NB4 (cell line): ENCODE results near the gene JDP2.
"Not testable (repeated sequence)": the region's sequence is repeated elsewhere in the genome, so short reads cannot be mapped to it uniquely, and the experiment has no call there.

Experiments used
- DNase-seq: peaks from one replicate; pipeline ENCODE4 v3.0.0; 2010; ENCODE audit warnings: low read depth
- H3K4me3 ChIP-seq: one replicate; pipeline ENCODE4 v1.5.1; 2011; ENCODE audit warnings: mild to moderate bottlenecking, low read depth, low read length, moderate library complexity
- MYC ChIP-seq: IDR thresholded peaks from 2 replicates; pipeline ENCODE4 v1.6.1; 2011; ENCODE audit warnings: low read depth, low read length
- POLR2A ChIP-seq: IDR thresholded peaks from 2 replicates; pipeline ENCODE4 v1.6.1; 2011; ENCODE audit warnings: mild to moderate bottlenecking; ENCODE audit not compliant: insufficient read length; ENCODE audit errors: extremely low read depth
- TF ChIP-seq, protein P1 (sequence below): IDR thresholded peaks from one replicate; pipeline ENCODE4 v1.5.1; 2012; ENCODE audit warnings: low read depth, low read length
- TF ChIP-seq, protein P2 (sequence below): IDR thresholded peaks from 2 replicates; pipeline ENCODE4 v1.6.1; 2011; ENCODE audit warnings: low read depth, low read length

The JDP2 gene, protein sequence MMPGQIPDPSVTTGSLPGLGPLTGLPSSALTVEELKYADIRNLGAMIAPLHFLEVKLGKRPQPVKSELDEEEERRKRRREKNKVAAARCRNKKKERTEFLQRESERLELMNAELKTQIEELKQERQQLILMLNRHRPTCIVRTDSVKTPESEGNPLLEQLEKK

DNA sequence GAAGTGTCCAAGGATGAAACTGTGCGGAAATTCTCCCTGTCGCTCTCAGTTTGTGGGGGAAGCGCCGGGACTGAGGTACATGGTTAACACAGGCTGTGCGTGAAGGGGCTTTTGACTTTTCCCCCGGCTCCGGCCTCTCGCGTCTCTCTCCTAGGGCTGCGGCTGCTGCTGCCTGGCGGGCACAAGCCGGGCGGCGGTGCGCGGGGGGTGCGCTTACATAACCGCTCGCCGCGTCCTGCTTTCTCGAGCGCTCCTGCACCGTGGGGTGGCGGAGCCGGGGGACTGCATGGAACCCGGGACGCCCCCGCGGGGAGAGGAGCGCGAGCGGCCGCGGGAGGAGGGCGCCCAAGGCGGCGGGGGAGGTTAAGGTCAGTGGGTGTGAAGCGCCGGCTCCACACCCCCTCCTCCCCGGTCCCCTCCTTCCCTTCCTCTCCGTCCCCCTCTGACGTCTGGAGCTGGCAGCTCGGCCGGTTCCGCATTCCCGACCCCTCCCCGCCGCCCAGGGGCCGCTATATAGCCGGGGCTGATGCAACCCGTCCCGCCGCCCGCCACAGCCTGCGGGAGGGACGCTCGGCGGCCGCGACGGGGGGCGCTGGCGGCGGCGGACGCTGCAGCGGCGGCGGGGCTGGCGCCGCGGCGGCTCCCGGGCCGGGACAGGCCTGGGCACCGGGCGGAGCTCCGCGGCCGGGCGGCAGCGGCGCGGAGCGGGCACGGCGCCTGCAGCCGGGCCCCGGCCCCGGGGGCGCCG, at the start of gene JDP2:
Gene JDP2, plus strand, starts transcription at position 541 of the 748 bp plus-strand sequence. CDS start 9,899 bp downstream, outside the sequence.
- TF ChIP-seq MYC (no peak; the same call in 1 of the 2 replicates), POLR2A (no peak)
- TF ChIP-seq, protein P1, sequence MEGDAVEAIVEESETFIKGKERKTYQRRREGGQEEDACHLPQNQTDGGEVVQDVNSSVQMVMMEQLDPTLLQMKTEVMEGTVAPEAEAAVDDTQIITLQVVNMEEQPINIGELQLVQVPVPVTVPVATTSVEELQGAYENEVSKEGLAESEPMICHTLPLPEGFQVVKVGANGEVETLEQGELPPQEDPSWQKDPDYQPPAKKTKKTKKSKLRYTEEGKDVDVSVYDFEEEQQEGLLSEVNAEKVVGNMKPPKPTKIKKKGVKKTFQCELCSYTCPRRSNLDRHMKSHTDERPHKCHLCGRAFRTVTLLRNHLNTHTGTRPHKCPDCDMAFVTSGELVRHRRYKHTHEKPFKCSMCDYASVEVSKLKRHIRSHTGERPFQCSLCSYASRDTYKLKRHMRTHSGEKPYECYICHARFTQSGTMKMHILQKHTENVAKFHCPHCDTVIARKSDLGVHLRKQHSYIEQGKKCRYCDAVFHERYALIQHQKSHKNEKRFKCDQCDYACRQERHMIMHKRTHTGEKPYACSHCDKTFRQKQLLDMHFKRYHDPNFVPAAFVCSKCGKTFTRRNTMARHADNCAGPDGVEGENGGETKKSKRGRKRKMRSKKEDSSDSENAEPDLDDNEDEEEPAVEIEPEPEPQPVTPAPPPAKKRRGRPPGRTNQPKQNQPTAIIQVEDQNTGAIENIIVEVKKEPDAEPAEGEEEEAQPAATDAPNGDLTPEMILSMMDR, result no peak
- TF ChIP-seq, protein P2, sequence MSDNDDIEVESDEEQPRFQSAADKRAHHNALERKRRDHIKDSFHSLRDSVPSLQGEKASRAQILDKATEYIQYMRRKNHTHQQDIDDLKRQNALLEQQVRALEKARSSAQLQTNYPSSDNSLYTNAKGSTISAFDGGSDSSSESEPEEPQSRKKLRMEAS, result no peak
- DNase-seq, result peak; percentile 92
- H3K4me3 ChIP-seq, result peak within 1 kb of the TSS; percentile 65

DNA sequence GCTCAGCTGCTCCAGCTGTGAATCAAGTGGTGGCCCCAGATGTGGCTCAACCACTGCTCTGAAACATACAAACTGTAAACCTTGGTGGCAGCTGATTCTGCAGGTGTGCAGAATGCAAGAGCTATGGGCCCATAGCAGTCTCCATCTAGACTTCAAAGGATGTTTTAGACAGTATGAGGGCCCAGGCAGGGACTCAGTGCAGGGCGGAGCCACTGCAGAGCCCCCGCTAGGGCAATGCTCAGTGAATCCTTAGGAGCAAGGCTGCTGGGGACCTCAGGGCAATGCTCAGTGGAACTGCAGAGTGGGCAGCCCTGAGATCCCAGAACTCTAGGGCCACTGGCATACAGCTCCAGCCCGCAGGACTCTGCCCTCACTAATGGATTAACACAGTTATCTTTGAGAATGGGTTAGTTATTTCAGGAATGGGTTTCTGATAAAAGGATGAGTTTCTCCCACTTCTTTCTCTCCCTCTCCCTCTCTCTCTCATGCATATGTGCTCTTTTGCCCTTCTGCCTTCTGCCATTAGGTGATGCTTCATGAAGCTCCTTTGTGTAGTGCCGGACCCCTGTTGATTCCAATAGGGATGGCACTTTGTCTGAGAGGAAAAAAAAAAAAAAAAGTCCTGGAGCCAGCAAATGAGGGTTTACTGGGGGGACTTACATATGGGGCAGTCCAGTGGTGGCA, 48.4 kb upstream of the JDP2 start:
- TF ChIP-seq, protein P1, result no peak
- TF ChIP-seq, protein P2, result no peak
- TF ChIP-seq POLR2A (no peak), MYC (no peak)
- no peak overlapping the region for H3K4me3 ChIP-seq
- DNase-seq, result no peak

DNA sequence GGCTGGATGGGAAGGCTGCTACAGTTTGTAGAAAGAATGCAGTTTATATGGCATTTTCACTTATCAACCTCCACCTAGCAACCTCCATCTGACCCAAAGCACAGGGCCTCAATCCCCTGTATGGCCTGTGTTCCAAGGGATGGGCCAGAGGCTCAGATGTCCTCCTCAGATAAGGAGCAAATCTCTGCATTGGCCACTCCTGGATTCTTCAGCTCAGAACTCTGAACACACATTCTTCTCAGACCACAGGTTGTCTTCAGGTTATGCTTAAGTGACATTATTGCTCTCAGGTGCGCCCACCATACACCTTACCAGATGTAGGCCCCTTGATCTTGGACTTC, 47.9 kb upstream of the JDP2 start:
- TF ChIP-seq POLR2A, result no peak
- no peak for TF ChIP-seq MYC
- TF ChIP-seq, protein P1, result no peak
- TF ChIP-seq, protein P2, result no peak
- no peak for DNase-seq
- no peak overlapping the region for H3K4me3 ChIP-seq

DNA sequence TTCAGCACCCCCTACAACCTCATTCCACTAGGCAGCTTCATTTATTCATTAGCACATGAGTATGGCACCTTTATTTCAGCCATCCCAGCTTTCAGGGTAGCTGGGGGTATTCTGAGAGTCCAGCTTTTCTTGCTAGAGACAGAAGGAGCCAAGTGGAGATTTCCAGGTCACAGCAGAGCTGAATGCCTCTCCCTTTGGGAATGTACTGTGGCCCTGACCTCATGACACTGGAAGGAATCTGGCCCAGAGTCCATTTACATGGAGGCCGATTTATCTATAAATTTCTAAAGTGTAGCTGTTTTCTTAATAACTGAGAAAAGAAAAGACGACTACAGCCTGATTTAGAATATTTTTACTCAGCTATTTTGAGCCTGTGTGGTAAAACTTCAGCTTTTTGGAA, 47.2 kb upstream of the JDP2 start:
- DNase-seq, result no peak
- H3K4me3 ChIP-seq, result no peak overlapping the region
- TF ChIP-seq POLR2A, result no peak
- TF ChIP-seq, protein P1, result no peak

DNA sequence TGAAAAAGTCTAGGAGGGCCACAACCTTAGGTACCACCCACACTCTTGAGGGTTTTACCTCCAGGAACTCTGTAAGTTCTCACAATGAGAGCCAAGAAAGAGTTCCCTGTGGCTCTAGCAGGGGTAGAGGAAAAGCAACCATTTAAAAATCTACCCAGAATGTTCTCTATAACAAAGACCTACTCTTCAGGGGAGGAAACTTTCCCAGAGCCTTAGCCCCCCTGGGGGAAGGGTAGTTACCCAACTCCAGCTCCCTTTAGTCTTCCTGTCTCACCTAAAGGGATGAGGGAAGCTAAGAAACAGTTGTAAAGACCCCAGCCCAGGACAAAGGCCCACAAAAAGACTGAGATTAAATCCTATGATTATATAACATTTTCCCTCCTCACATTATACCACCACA, 46.2 kb upstream of the JDP2 start:
- no peak for DNase-seq
- TF ChIP-seq, protein P1, result no peak
- TF ChIP-seq POLR2A, result no peak
- TF ChIP-seq, protein P2, result no peak
- TF ChIP-seq MYC, result no peak
- H3K4me3 ChIP-seq, result no peak overlapping the region

DNA sequence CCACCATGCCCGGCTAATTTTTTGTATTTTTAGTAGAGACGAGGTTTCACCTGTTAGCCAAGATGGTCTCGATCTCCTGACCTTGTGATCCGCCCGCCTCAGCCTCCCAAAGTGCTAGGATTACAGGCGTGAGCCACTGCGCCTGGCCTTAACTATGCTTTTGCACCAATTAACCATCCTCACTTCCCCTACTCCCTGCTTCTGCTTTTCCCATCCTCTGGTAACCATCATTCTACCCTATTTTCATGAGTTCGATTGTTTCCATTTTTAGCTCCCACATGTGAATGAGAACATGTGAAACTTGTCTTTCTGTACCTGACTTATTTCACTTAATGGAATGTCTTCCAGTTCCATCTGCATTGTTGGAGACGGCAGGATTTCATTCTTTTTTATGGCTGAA, 44.6 kb upstream of the JDP2 start:
- not testable (repeated sequence) for DNase-seq, H3K4me3 ChIP-seq
